HL-60 (cell line): ENCODE results near the gene MAGOH.

Experiments used
- POLR2AphosphoS5 ChIP-seq: IDR thresholded peaks from 2 replicates; pipeline ENCODE4 v1.6.1; 2012; ENCODE audit warnings: low read depth
- REST ChIP-seq: IDR thresholded peaks from 2 replicates; pipeline ENCODE4 v1.6.1; 2012; ENCODE audit warnings: low read depth; ENCODE audit not compliant: insufficient replicate concordance
- SPI1 ChIP-seq: IDR thresholded peaks from 2 replicates; pipeline ENCODE4 v1.6.1; 2012; ENCODE audit warnings: low read depth, mild to moderate bottlenecking, borderline replicate concordance
- TF ChIP-seq, protein P1 (sequence below): IDR thresholded peaks from one replicate; pipeline ENCODE4 v1.5.1; 2011; ENCODE audit warnings: low read length, control low read depth, inconsistent platforms; ENCODE audit not compliant: insufficient read depth

DNA sequence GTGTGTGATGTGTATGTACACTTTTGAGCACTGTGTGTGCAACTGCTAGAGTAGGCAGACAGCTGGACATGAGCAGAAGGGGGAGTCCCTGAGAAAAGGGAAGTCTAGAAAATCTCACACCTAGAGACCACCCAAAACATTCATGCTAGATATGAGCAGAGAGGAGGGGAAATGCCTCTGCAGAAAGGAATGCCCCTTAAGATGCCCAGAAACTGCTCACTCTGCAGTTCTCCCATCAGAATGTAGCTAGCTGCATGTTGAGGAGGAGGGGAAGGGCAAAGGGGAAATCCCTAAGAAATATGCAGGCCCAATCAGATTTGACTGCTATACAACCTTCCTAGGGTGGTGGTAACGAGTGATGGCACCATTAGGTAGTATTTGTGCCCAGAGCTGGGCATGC is 31.8 kb upstream of the MAGOH start:
- TF ChIP-seq, protein P1, sequence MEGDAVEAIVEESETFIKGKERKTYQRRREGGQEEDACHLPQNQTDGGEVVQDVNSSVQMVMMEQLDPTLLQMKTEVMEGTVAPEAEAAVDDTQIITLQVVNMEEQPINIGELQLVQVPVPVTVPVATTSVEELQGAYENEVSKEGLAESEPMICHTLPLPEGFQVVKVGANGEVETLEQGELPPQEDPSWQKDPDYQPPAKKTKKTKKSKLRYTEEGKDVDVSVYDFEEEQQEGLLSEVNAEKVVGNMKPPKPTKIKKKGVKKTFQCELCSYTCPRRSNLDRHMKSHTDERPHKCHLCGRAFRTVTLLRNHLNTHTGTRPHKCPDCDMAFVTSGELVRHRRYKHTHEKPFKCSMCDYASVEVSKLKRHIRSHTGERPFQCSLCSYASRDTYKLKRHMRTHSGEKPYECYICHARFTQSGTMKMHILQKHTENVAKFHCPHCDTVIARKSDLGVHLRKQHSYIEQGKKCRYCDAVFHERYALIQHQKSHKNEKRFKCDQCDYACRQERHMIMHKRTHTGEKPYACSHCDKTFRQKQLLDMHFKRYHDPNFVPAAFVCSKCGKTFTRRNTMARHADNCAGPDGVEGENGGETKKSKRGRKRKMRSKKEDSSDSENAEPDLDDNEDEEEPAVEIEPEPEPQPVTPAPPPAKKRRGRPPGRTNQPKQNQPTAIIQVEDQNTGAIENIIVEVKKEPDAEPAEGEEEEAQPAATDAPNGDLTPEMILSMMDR: no peak
- TF ChIP-seq REST (no peak), POLR2AphosphoS5 (no peak), SPI1 (no peak)
